Lower lobe of right lung (tissue), 2 donors: ENCODE results near the gene ATG12. TPM values are rescaled to one million over a fixed set of nuclear protein-coding genes. Genes with fewer than 3 reads are reported as not detected.

Experiments
- ATAC-seq, 2 donors: fragments of 200-7000 bp; cut with Tn5 transposase; one replicate each; pipeline ENCODE4 v1.9.1; 2020 to 2022; ENCODE audit warnings: mild to moderate bottlenecking in 2 of 2, moderate library complexity in 2 of 2
- DNase-seq: peaks from one replicate; pipeline ENCODE4 v3.0.0-alpha.2; 2020
- H3K27ac ChIP-seq: fragments of 200-600 bp; one replicate; pipeline ENCODE4 v1.8.0; 2022
- H3K27me3 ChIP-seq: fragments of 200-600 bp; one replicate; pipeline ENCODE4 v1.8.0; 2022; ENCODE audit warnings: low read depth
- H3K36me3 ChIP-seq: fragments of 200-600 bp; one replicate; pipeline ENCODE4 v1.8.0; 2022; ENCODE audit warnings: mild to moderate bottlenecking
- H3K4me1 ChIP-seq: fragments of 200-600 bp; one replicate; pipeline ENCODE4 v1.8.0; 2022
- H3K4me3 ChIP-seq: fragments of 200-600 bp; one replicate; pipeline ENCODE4 v1.8.0; 2022; ENCODE audit warnings: mild to moderate bottlenecking
- H3K9me3 ChIP-seq: fragments of 200-600 bp; one replicate; pipeline ENCODE4 v1.8.0; 2022
- CTCF ChIP-seq: fragments of 200-600 bp; IDR thresholded peaks from one replicate; pipeline ENCODE4 v1.8.0; 2022; ENCODE audit warnings: antibody characterized with exemption, mild to moderate bottlenecking
- intact Hi-C: fragments of 100-400 bp; cut with DNase I; formaldehyde crosslinking; loops from one replicate; pipeline ENCODE4 v1.11.0; 2022
- total RNA-seq: library from RNA; stranded (reverse); fragmentation: NEBNext Ultra II Directional; extraction: Animal tissue kit (Norgen Biotek cat#: 25700); gene quantifications from one replicate; pipeline ENCODE4 v1.2.1, GENCODE V29; 2021
- donor health status: DM: no; HTN: yes; CAD: no; lungs with severe emphysema.

ATG12 gene
- total RNA-seq, 1 donor from 2014 or later = 35.7 TPM

DNA sequence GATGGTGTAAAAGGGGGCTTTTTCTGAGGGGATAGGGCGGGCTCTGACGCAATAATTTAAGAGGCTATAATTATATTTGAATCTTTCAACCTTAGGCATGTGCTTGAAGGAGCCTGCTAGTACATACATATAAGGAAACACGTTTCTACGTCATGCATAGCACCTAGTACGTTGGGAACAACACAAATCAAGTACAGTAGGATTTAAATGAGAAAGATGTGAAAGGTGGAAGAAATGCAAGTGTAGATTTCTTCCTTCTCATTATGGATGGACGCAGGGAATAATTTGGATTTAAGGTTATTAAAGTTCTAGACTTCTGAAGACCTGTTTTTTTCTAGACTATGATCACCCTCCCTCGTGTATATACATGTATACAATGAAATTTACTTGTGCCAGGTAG is 24.0 kb downstream of the ATG12 start:
- DNase-seq (no peak), ATAC-seq (no peak)
- Histone ChIP-seq H3K9me3 (no peaks in the 10 kb centered on the region), H3K27me3 (peaks cover 57% of the 10 kb centered on the region), H3K4me3 (no peak overlapping the region), H3K36me3 (no peaks in the 10 kb centered on the region), H3K27ac (no peak overlapping the region), H3K4me1 (peaks cover 16% of the 10 kb centered on the region)
- no peak for TF ChIP-seq CTCF
- intact Hi-C loops = no loop called here

DNA sequence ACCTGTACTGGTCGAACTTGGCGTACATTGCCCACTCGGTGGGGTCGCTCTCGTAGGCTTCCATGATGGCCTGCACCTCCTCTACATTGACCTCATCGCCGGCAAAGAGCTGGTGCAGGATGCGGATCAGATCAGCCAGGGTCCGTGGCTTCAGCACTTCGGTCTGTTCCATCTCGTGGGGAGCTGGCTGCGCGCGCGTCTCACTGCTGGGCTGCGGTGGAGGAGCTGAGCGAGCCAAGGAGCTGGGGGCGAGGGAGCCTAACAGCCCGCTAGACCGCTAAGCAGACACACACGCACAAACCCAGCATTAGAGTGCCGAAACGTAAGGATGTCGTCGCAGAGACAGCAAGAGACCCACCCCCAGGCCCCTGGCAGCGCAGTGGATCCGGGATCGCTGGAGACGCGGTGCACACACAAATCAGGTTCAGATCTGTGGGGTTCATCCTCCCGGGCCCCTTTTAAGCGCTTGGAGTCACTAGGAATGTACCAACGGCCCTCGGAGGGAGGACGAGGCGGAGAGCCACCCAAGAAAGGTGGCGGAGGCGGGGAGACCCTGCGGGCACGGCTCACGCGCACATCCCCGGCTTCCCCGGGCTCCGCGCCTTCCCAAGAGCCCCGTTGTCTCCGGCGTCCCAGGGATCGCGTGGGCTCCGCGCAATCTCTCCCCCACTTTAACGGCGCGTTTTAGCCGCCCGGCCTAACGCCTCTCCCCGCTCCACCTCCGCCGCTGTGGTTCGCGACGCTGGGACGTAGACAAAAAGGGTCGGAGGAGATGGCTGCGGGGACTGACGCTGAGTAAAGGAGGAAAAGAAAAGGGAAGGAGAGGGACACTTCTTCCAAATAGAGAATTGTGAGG is 24.9 kb downstream of the ATG12 start, which contains the start of gene CDO1:
TSS of gene CDO1 (minus strand) at position 434 of the 856 bp plus-strand sequence. CDS start at position 172, 262 bp downstream.
- Histone ChIP-seq H3K9me3 (no peaks in the 10 kb centered on the region), H3K27me3 (peaks cover 62% of the 10 kb centered on the region), H3K27ac (peak within 1 kb of the TSS; percentile 78), H3K4me3 (peak within 1 kb of the TSS; percentile 58), H3K4me1 (peaks cover 16% of the 10 kb centered on the region), H3K36me3 (no peaks in the 10 kb centered on the region)
- DNase-seq (peak; percentile 48), ATAC-seq (peak; percentile 74 to 76)
- no peak for TF ChIP-seq CTCF
- intact Hi-C loops = no loop called here

GRCh38 chr5:115815693-115816225 is 25.6 kb downstream of the ATG12 start:
- no peak for TF ChIP-seq CTCF
- Histone ChIP-seq H3K36me3 (no peaks in the 10 kb centered on the region), H3K27me3 (peaks cover 65% of the 10 kb centered on the region), H3K27ac (peak overlapping the region; percentile 78), H3K4me3 (peak overlapping the region; percentile 58), H3K4me1 (peaks cover 16% of the 10 kb centered on the region), H3K9me3 (no peaks in the 10 kb centered on the region)
- DNase-seq (no peak), ATAC-seq (peak; percentile 39 to 43)
- intact Hi-C loops = no loop called here

GRCh38 chr5:115815006-115815692 is 26.2 kb downstream of the ATG12 start:
- Histone ChIP-seq H3K4me3 (peak overlapping the region; percentile 58), H3K36me3 (no peaks in the 10 kb centered on the region), H3K9me3 (no peaks in the 10 kb centered on the region), H3K4me1 (peaks cover 16% of the 10 kb centered on the region), H3K27me3 (peaks cover 65% of the 10 kb centered on the region), H3K27ac (no peak overlapping the region)
- no peak for ATAC-seq
- DNase-seq = no peak
- TF ChIP-seq CTCF = no peak
- intact Hi-C loops = no loop called here

GRCh38 chr5:115813719-115814118 is 27.6 kb downstream of the ATG12 start:
- H3K36me3 ChIP-seq = no peaks in the 10 kb centered on the region
- H3K9me3 ChIP-seq = no peaks in the 10 kb centered on the region
- no peak for ATAC-seq
- no peak overlapping the region for H3K27ac ChIP-seq
- DNase-seq = no peak
- intact Hi-C loops = no loop called here
- no peak for TF ChIP-seq CTCF
- peaks cover 16% of the 10 kb centered on the region for H3K4me1 ChIP-seq
- H3K27me3 ChIP-seq = peaks cover 65% of the 10 kb centered on the region
- H3K4me3 ChIP-seq = peak overlapping the region; percentile 6
